Measurements from ENCODE around the gene ARFGAP1. TPM values are rescaled to one million over a fixed set of nuclear protein-coding genes. Genes with fewer than 3 reads are reported as not detected.

ARFGAP1 gene
- total and polyA plus RNA-seq, 2 of the 4 experiments (the other 2 are of a cell fraction) = 59.1 to 194 TPM

DNA sequence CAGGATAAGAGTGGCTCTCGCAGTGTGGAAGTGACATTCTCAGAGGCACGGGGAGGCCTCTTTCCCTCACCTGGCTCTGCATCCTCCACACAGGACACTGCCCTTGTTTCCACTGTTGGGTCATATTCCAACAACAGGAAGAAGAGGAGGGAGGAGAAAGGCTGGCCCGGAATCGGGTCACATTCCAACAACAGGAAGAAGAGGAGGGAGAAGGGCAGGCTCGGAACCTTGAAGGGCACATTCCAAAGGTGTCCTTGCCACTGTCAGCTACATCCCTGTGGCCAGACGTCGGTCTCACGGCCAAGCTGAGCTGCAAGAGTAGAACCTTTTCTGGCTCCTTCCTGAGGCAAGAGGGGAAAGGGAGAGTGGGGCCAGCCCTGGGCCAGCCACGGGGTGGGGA is 63.1 kb downstream of the ARFGAP1 start:
- no peak overlapping the region for H3K14ac ChIP-seq (replicated peaks; ENCODE audit: low read depth, low read length)
- no peak overlapping the region for H3K4ac ChIP-seq (ENCODE audit: low read depth, low read length)

More for the DNA sequence above, 63.1 kb downstream of the ARFGAP1 start:
- no peak for ATAC-seq (ENCODE audit: low read depth)
- Histone ChIP-seq H3K18ac (ENCODE audit: low read depth, low read length) (no peak overlapping the region), H2AK5ac (ENCODE audit: low read depth, low read length) (no peak overlapping the region), H3K9ac (ENCODE audit: low read depth, low read length) (no peak overlapping the region), H4K5ac (ENCODE audit: low read depth, low read length) (no peak overlapping the region), H3K79me1 (ENCODE audit: low read depth in 1 of 2, low read length in 2 of 2) (no peaks in the 10 kb centered on the region), H4K20me1 (ENCODE audit: insufficient read depth, low read length) (no peaks in the 10 kb centered on the region), H3K27me3 (ENCODE audit: control insufficient read depth, insufficient read depth, low read length) (peaks cover 16% of the 10 kb centered on the region), H2BK5ac (ENCODE audit: low read depth, low read length, poor library complexity, severe bottlenecking) (no peak overlapping the region), H3K23ac (ENCODE audit: low read depth, low read length) (no peak overlapping the region), H2BK20ac (ENCODE audit: low read depth, low read length) (no peak overlapping the region), H4K8ac (ENCODE audit: low read depth in 2 of 2, low read length in 2 of 2) (no peak overlapping the region), H3K4me3 (ENCODE audit: insufficient read depth, low read depth, low read length) (no peak overlapping the region), H2AFZ (replicated peaks; ENCODE audit: low read length, poor library complexity) (no peak overlapping the region), H3K9me3 (ENCODE audit: control insufficient read depth, insufficient read depth, low read length) (peaks cover 6% of the 10 kb centered on the region), H3K56ac (ENCODE audit: extremely low read depth, insufficient read depth, low read length) (no peak overlapping the region), H4K91ac (ENCODE audit: insufficient read depth, low read depth, low read length) (no peak overlapping the region), H3K4me2 (ENCODE audit: low read depth, low read length) (no peak overlapping the region), H3K27ac (ENCODE audit: insufficient read depth, low read length) (no peak overlapping the region), H2BK120ac (ENCODE audit: low read depth, low read length) (no peak overlapping the region), H3K9me1 (ENCODE audit: insufficient read depth, low read length) (no peaks in the 10 kb centered on the region), H2BK15ac (ENCODE audit: low read depth, low read length) (no peak overlapping the region), H3K36me3 (ENCODE audit: control insufficient read depth, insufficient read depth, low read length) (no peaks in the 10 kb centered on the region), H2AK9ac (replicated peaks; ENCODE audit: low read depth, low read length, poor library complexity) (no peak overlapping the region), H3K4me1 (ENCODE audit: control insufficient read depth, insufficient read depth, low read length) (no peaks in the 10 kb centered on the region)
- intact Hi-C loops (cut with micrococcal nuclease) = no loop called here
- BruUV-seq (replicated peaks) = no TSS peak
- ChIA-PET POLR2A (ENCODE audit: unreplicated experiment) (no interaction called here), CTCF (no interaction called here)
- 20% methylated on average over 3 of the region's 9 CpGs; no CpG with 5 or more reads in 1 of the 2 experiments for WGBS, 2 experiments (ENCODE audit: extremely low coverage in 2 of 2, insufficient read length in 1 of 2)
- TF ChIP-seq SMC3 (IDR thresholded peaks at IDR 0.05; ENCODE audit: low read depth, low read length) (no peak), MAZ (IDR thresholded peaks at IDR 0.05; ENCODE audit: borderline replicate concordance, low read depth, low read length) (no peak), RFX5 (IDR thresholded peaks at IDR 0.05; ENCODE audit: low read depth, low read length) (no peak), FOS (IDR thresholded peaks at IDR 0.05; ENCODE audit: low read depth, low read length) (no peak), RCOR1 (IDR thresholded peaks at IDR 0.05; ENCODE audit: insufficient replicate concordance, low read length) (no peak), CHD1 (IDR thresholded peaks at IDR 0.05; ENCODE audit: low read depth, low read length) (no peak), BHLHE40 (IDR thresholded peaks at IDR 0.05; ENCODE audit: low read depth, low read length) (no peak), RAD21 (IDR thresholded peaks at IDR 0.05; ENCODE audit: low read length) (no peak), MAFK (IDR thresholded peaks at IDR 0.05; ENCODE audit: low read depth, low read length) (no peak), CEBPB (IDR thresholded peaks at IDR 0.05; ENCODE audit: low read depth, low read length) (no peak), MXI1 (IDR thresholded peaks at IDR 0.05; ENCODE audit: borderline replicate concordance, low read depth, low read length) (no peak)
- TF ChIP-seq, protein P1, sequence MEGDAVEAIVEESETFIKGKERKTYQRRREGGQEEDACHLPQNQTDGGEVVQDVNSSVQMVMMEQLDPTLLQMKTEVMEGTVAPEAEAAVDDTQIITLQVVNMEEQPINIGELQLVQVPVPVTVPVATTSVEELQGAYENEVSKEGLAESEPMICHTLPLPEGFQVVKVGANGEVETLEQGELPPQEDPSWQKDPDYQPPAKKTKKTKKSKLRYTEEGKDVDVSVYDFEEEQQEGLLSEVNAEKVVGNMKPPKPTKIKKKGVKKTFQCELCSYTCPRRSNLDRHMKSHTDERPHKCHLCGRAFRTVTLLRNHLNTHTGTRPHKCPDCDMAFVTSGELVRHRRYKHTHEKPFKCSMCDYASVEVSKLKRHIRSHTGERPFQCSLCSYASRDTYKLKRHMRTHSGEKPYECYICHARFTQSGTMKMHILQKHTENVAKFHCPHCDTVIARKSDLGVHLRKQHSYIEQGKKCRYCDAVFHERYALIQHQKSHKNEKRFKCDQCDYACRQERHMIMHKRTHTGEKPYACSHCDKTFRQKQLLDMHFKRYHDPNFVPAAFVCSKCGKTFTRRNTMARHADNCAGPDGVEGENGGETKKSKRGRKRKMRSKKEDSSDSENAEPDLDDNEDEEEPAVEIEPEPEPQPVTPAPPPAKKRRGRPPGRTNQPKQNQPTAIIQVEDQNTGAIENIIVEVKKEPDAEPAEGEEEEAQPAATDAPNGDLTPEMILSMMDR (conservative IDR thresholded peaks at IDR 0.05; ENCODE audit: low read depth, low read length) = no peak
- TF ChIP-seq, protein P2, sequence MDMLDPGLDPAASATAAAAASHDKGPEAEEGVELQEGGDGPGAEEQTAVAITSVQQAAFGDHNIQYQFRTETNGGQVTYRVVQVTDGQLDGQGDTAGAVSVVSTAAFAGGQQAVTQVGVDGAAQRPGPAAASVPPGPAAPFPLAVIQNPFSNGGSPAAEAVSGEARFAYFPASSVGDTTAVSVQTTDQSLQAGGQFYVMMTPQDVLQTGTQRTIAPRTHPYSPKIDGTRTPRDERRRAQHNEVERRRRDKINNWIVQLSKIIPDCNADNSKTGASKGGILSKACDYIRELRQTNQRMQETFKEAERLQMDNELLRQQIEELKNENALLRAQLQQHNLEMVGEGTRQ (IDR thresholded peaks at IDR 0.05; ENCODE audit: low read depth, low read length) = no peak
- TF ChIP-seq, protein P3, sequence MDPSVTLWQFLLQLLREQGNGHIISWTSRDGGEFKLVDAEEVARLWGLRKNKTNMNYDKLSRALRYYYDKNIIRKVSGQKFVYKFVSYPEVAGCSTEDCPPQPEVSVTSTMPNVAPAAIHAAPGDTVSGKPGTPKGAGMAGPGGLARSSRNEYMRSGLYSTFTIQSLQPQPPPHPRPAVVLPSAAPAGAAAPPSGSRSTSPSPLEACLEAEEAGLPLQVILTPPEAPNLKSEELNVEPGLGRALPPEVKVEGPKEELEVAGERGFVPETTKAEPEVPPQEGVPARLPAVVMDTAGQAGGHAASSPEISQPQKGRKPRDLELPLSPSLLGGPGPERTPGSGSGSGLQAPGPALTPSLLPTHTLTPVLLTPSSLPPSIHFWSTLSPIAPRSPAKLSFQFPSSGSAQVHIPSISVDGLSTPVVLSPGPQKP (IDR thresholded peaks at IDR 0.05; ENCODE audit: borderline replicate concordance, low read depth, low read length) = no peak
- in situ Hi-C loops (cut with MboI; ENCODE audit: low sequenced_read_pairs) = no loop called here
- no peak for DNase-seq
- dilution Hi-C loops (cut with HindIII; ENCODE audit: low sequenced_read_pairs, unreplicated experiment) = no loop called here
